GM23338 (cell line): ENCODE results near the gene PPM1J. TPM values are rescaled to one million over a fixed set of nuclear protein-coding genes. Genes with fewer than 3 reads are reported as not detected.

Source experiments
- ATAC-seq: fragments of 200-7000 bp; cut with Tn5 transposase; 3 replicates; pipeline ENCODE4 v1.9.1; 2020
- DNase-seq: peaks from one replicate; pipeline ENCODE4 v3.0.0-alpha.2; 2015; ENCODE audit warnings: low spot score
- H2AFZ ChIP-seq: fragments of 200-600 bp; sonication (generic); 2 replicates; pipeline ENCODE4 v1.8.0; 2016; ENCODE audit warnings: antibody characterized with exemption, mild to moderate bottlenecking, moderate library complexity
- H3F3A ChIP-seq: fragments of 200-600 bp; sonication (generic); replicated peaks from 2 replicates; pipeline ENCODE4 v1.8.0; 2017; ENCODE audit warnings: antibody characterized with exemption, mixed run types, low read depth
- H3K27ac ChIP-seq: fragments of 200-600 bp; sonication (generic); 2 replicates; pipeline ENCODE4 v1.6.1; 2016; ENCODE audit warnings: low read depth
- H3K27me3 ChIP-seq: fragments of 200-600 bp; sonication (generic); 2 replicates; pipeline ENCODE4 v1.8.0; 2016; ENCODE audit warnings: mild to moderate bottlenecking, mixed run types, moderate library complexity; ENCODE audit not compliant: insufficient read depth
- H3K36me3 ChIP-seq: fragments of 200-600 bp; sonication (generic); 2 replicates; pipeline ENCODE4 v1.8.0; 2016; ENCODE audit warnings: mild to moderate bottlenecking; ENCODE audit not compliant: insufficient read depth
- H3K4me1 ChIP-seq: fragments of 200-600 bp; sonication (generic); 2 replicates; pipeline ENCODE4 v1.8.0; 2016; ENCODE audit warnings: mild to moderate bottlenecking, moderate library complexity; ENCODE audit not compliant: insufficient read depth
- H3K4me2 ChIP-seq: fragments of 200-600 bp; sonication (generic); 2 replicates; pipeline ENCODE4 v1.7.1; 2017; ENCODE audit warnings: mixed run types
- H3K4me3 ChIP-seq: fragments of 200-600 bp; sonication (generic); 2 replicates; pipeline ENCODE4 v1.6.1; 2016; ENCODE audit warnings: mixed run types
- H3K79me2 ChIP-seq: fragments of 200-600 bp; sonication (generic); replicated peaks from 2 replicates; pipeline ENCODE4 v1.8.0; 2017; ENCODE audit warnings: mild to moderate bottlenecking; ENCODE audit not compliant: insufficient read depth
- H3K9me2 ChIP-seq: fragments of 200-600 bp; sonication (generic); 2 replicates; pipeline ENCODE4 v1.8.0; 2017; ENCODE audit not compliant: insufficient read depth
- H4K20me1 ChIP-seq: fragments of 200-600 bp; sonication (generic); replicated peaks from 2 replicates; pipeline ENCODE4 v1.8.0; 2017; ENCODE audit warnings: mild to moderate bottlenecking; ENCODE audit not compliant: insufficient read depth
- H3K27ac Mint-ChIP-seq: 2 replicates; pipeline ENCODE4 v1.8.0; 2020; ENCODE audit warnings: inconsistent platforms, mild to moderate bottlenecking, moderate library complexity, mixed read lengths
- H3K27me3 Mint-ChIP-seq: 3 replicates; pipeline ENCODE4 v1.8.0; 2022; ENCODE audit warnings: low read depth, mild to moderate bottlenecking, moderate library complexity, mixed read lengths, inconsistent platforms; ENCODE audit not compliant: insufficient read depth, poor library complexity
- H3K36me3 Mint-ChIP-seq: 3 replicates; pipeline ENCODE4 v1.8.0; 2021; ENCODE audit warnings: low read depth, mild to moderate bottlenecking, inconsistent platforms, moderate library complexity, mixed read lengths
- H3K4me1 Mint-ChIP-seq: 3 replicates; pipeline ENCODE4 v1.8.0; 2020; ENCODE audit warnings: mild to moderate bottlenecking, inconsistent platforms, mixed read lengths
- H3K4me3 Mint-ChIP-seq: 3 replicates; pipeline ENCODE4 v1.8.0; 2021; ENCODE audit warnings: moderate library complexity, mild to moderate bottlenecking, inconsistent platforms, mixed read lengths
- H3K9me3 Mint-ChIP-seq: 3 replicates; pipeline ENCODE4 v1.8.0; 2020; ENCODE audit warnings: moderate library complexity, mild to moderate bottlenecking, inconsistent platforms, mixed read lengths
- CREB1 ChIP-seq: fragments of 250-450 bp; sonication (Bioruptor Pico); IDR thresholded peaks from 2 replicates; pipeline ENCODE4 v1.5.0; 2020; ENCODE audit warnings: low read depth, mild to moderate bottlenecking, moderate library complexity
- ETS1 ChIP-seq: IDR thresholded peaks from 2 replicates; pipeline ENCODE4 v1.6.1; 2016; ENCODE audit warnings: antibody characterized with exemption
- EZH2 ChIP-seq: fragments of 200-600 bp; sonication (generic); IDR thresholded peaks from one replicate; pipeline ENCODE4 v1.8.0; 2017; ENCODE audit warnings: antibody characterized with exemption, mild to moderate bottlenecking, low read depth; ENCODE audit not compliant: unreplicated experiment
- EZH2phosphoT487 ChIP-seq: fragments of 200-600 bp; sonication (generic); IDR thresholded peaks from one replicate; pipeline ENCODE4 v1.8.1; 2018; ENCODE audit warnings: antibody characterized with exemption; ENCODE audit not compliant: unreplicated experiment
- JUNB ChIP-seq: IDR thresholded peaks from one replicate; pipeline ENCODE4 v1.6.1; 2016; ENCODE audit warnings: antibody characterized with exemption; ENCODE audit not compliant: unreplicated experiment
- NANOG ChIP-seq: IDR thresholded peaks from 2 replicates; pipeline ENCODE4 v1.6.1; 2016; ENCODE audit warnings: antibody characterized with exemption, borderline replicate concordance
- POLR2AphosphoS5 ChIP-seq: IDR thresholded peaks from 2 replicates; pipeline ENCODE4 v1.6.1; 2016; ENCODE audit warnings: antibody characterized with exemption, low read depth
- STAT1 ChIP-seq: IDR thresholded peaks from one replicate; pipeline ENCODE4 v1.6.1; 2016; ENCODE audit warnings: antibody characterized with exemption; ENCODE audit not compliant: unreplicated experiment
- ZNF114 ChIP-seq: fragments of 250-450 bp; sonication (Bioruptor Pico); IDR thresholded peaks from 2 replicates; pipeline ENCODE4 v1.5.0; 2020; ENCODE audit warnings: mild to moderate bottlenecking, moderate library complexity
- ZNF331 ChIP-seq: fragments of 250-450 bp; sonication (Bioruptor Pico); IDR thresholded peaks from 2 replicates; pipeline ENCODE4 v1.5.0; 2020; ENCODE audit warnings: low read depth, mild to moderate bottlenecking, moderate library complexity
- polyA plus RNA-seq: library from polyadenylated mRNA; unstranded; fragments of >200 nt; fragmentation: Nextera tagmentation; extraction: Ambion mirVana; gene quantifications from 2 replicates; pipeline ENCODE4 v1.2.1, GENCODE V29; 2016
- total RNA-seq: library from RNA; depleted of rRNA; stranded (reverse); fragments of >200 nt; shearing (Covaris generic); gene quantifications from 2 replicates; pipeline ENCODE4 v1.2.3, GENCODE V29; 2014
- TF ChIP-seq, protein P1 (sequence below), 2 experiments: fragments of 200-600 bp in 1 of 2; sonication (generic) in 1 of 2; conservative IDR thresholded peaks; 2 replicates each; pipeline versions ENCODE4 v1.5.1 to v1.6.1; 2016 to 2017; ENCODE audit warnings: antibody characterized with exemption in 2 of 2, low read depth in 2 of 2, mild to moderate bottlenecking in 2 of 2, moderate library complexity in 1 of 2
- TF ChIP-seq, protein P2 (sequence below): fragments of 250-450 bp; sonication (Bioruptor Pico); IDR thresholded peaks from 2 replicates; pipeline ENCODE4 v1.5.0; 2020; ENCODE audit warnings: mild to moderate bottlenecking, moderate library complexity
- TF ChIP-seq, protein P3 (sequence below): IDR thresholded peaks from one replicate; pipeline ENCODE4 v1.6.1; 2018; ENCODE audit warnings: antibody characterized with exemption; ENCODE audit not compliant: unreplicated experiment

Gene PPM1J
- total and polyA plus RNA-seq, 2 experiments from 2014 or later, result 19.0 to 22.4 TPM

DNA sequence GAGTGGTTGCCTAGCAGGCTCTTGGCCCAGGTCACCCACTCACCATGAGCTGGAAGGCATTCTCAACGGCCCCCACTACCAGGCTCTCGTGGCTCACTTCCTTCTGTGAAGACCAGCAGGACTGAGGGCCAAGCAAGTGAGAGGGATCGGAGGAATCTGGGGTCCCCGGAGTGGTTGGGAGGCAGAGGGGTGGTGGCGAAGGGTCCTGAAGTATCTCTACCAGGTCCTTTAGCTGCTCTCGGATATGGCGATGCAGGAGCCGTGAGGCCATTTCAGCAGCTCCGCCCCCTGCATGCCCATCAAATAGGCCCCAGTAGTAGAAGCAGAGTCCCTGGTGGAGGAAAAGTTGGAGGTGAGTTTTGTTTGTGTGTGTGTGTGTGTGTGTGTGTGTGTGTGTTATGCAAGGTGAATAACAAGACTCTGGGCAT lies 2.4 kb downstream of the PPM1J start:
- Histone ChIP-seq H3F3A (peaks cover 7% of the 10 kb centered on the region), H2AFZ (no peak overlapping the region), H3K4me3 (no peak overlapping the region), H3K79me2 (no peaks in the 10 kb centered on the region), H3K9me2 (no peaks in the 10 kb centered on the region), H3K4me2 (peak overlapping the region; percentile 99), H3K36me3 (no peaks in the 10 kb centered on the region; the same call in 1 of the 2 replicates), H3K4me1 (peaks cover 33% of the 10 kb centered on the region), H4K20me1 (no peaks in the 10 kb centered on the region; the same call in 1 of the 2 replicates), H3K27me3 (peaks cover 32% of the 10 kb centered on the region), H3K27ac (no peak overlapping the region)
- Mint-ChIP-seq H3K9me3 (no peaks in the 10 kb centered on the region; the same call in 2 of the 3 replicates), H3K27ac (no peak overlapping the region), H3K4me3 (peak overlapping the region; percentile 15; the same call in 1 of the 3 replicates), H3K4me1 (peaks cover 50% of the 10 kb centered on the region), H3K36me3 (peaks cover 12% of the 10 kb centered on the region; the same call in 2 of the 3 replicates), H3K27me3 (peaks cover 46% of the 10 kb centered on the region)
- TF ChIP-seq JUNB (no peak), ETS1 (no peak), ZNF331 (CRISPR knock-in tag) (no peak), POLR2AphosphoS5 (no peak), NANOG (no peak), EZH2phosphoT487 (no peak), STAT1 (no peak), ZNF114 (CRISPR knock-in tag) (no peak), EZH2 (no peak), CREB1 (CRISPR knock-in tag) (no peak)
- TF ChIP-seq, protein P1, sequence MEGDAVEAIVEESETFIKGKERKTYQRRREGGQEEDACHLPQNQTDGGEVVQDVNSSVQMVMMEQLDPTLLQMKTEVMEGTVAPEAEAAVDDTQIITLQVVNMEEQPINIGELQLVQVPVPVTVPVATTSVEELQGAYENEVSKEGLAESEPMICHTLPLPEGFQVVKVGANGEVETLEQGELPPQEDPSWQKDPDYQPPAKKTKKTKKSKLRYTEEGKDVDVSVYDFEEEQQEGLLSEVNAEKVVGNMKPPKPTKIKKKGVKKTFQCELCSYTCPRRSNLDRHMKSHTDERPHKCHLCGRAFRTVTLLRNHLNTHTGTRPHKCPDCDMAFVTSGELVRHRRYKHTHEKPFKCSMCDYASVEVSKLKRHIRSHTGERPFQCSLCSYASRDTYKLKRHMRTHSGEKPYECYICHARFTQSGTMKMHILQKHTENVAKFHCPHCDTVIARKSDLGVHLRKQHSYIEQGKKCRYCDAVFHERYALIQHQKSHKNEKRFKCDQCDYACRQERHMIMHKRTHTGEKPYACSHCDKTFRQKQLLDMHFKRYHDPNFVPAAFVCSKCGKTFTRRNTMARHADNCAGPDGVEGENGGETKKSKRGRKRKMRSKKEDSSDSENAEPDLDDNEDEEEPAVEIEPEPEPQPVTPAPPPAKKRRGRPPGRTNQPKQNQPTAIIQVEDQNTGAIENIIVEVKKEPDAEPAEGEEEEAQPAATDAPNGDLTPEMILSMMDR (conservative IDR thresholded peaks at IDR 0.05; ENCODE audit: low read depth in 2 of 2), result no peak
- TF ChIP-seq, protein P2, sequence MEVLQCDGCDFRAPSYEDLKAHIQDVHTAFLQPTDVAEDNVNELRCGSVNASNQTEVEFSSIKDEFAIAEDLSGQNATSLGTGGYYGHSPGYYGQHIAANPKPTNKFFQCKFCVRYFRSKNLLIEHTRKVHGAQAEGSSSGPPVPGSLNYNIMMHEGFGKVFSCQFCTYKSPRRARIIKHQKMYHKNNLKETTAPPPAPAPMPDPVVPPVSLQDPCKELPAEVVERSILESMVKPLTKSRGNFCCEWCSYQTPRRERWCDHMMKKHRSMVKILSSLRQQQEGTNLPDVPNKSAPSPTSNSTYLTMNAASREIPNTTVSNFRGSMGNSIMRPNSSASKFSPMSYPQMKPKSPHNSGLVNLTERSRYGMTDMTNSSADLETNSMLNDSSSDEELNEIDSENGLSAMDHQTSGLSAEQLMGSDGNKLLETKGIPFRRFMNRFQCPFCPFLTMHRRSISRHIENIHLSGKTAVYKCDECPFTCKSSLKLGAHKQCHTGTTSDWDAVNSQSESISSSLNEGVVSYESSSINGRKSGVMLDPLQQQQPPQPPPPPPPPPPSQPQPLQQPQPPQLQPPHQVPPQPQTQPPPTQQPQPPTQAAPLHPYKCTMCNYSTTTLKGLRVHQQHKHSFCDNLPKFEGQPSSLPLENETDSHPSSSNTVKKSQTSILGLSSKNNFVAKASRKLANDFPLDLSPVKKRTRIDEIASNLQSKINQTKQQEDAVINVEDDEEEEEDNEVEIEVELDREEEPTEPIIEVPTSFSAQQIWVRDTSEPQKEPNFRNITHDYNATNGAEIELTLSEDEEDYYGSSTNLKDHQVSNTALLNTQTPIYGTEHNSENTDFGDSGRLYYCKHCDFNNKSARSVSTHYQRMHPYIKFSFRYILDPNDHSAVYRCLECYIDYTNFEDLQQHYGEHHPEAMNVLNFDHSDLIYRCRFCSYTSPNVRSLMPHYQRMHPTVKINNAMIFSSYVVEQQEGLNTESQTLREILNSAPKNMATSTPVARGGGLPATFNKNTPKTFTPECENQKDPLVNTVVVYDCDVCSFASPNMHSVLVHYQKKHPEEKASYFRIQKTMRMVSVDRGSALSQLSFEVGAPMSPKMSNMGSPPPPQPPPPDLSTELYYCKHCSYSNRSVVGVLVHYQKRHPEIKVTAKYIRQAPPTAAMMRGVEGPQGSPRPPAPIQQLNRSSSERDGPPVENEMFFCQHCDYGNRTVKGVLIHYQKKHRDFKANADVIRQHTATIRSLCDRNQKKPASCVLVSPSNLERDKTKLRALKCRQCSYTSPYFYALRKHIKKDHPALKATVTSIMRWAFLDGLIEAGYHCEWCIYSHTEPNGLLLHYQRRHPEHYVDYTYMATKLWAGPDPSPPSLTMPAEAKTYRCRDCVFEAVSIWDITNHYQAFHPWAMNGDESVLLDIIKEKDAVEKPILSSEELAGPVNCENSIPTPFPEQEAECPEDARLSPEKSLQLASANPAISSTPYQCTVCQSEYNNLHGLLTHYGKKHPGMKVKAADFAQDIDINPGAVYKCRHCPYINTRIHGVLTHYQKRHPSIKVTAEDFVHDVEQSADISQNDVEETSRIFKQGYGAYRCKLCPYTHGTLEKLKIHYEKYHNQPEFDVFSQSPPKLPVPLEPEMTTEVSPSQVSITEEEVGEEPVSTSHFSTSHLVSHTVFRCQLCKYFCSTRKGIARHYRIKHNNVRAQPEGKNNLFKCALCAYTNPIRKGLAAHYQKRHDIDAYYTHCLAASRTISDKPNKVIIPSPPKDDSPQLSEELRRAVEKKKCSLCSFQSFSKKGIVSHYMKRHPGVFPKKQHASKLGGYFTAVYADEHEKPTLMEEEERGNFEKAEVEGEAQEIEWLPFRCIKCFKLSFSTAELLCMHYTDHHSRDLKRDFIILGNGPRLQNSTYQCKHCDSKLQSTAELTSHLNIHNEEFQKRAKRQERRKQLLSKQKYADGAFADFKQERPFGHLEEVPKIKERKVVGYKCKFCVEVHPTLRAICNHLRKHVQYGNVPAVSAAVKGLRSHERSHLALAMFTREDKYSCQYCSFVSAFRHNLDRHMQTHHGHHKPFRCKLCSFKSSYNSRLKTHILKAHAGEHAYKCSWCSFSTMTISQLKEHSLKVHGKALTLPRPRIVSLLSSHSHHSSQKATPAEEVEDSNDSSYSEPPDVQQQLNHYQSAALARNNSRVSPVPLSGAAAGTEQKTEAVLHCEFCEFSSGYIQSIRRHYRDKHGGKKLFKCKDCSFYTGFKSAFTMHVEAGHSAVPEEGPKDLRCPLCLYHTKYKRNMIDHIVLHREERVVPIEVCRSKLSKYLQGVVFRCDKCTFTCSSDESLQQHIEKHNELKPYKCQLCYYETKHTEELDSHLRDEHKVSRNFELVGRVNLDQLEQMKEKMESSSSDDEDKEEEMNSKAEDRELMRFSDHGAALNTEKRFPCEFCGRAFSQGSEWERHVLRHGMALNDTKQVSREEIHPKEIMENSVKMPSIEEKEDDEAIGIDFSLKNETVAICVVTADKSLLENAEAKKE, result no peak
- TF ChIP-seq, protein P3, sequence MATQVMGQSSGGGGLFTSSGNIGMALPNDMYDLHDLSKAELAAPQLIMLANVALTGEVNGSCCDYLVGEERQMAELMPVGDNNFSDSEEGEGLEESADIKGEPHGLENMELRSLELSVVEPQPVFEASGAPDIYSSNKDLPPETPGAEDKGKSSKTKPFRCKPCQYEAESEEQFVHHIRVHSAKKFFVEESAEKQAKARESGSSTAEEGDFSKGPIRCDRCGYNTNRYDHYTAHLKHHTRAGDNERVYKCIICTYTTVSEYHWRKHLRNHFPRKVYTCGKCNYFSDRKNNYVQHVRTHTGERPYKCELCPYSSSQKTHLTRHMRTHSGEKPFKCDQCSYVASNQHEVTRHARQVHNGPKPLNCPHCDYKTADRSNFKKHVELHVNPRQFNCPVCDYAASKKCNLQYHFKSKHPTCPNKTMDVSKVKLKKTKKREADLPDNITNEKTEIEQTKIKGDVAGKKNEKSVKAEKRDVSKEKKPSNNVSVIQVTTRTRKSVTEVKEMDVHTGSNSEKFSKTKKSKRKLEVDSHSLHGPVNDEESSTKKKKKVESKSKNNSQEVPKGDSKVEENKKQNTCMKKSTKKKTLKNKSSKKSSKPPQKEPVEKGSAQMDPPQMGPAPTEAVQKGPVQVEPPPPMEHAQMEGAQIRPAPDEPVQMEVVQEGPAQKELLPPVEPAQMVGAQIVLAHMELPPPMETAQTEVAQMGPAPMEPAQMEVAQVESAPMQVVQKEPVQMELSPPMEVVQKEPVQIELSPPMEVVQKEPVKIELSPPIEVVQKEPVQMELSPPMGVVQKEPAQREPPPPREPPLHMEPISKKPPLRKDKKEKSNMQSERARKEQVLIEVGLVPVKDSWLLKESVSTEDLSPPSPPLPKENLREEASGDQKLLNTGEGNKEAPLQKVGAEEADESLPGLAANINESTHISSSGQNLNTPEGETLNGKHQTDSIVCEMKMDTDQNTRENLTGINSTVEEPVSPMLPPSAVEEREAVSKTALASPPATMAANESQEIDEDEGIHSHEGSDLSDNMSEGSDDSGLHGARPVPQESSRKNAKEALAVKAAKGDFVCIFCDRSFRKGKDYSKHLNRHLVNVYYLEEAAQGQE, result no peak
- no peak for ATAC-seq
- DNase-seq, result no peak
